Heart left ventricle (tissue), 16 donors: Measurements from ENCODE around the gene BOD1. TPM values are rescaled to one million over a fixed set of nuclear protein-coding genes. Genes with fewer than 3 reads are reported as not detected.

ENCODE experiments used
- ATAC-seq, 4 donors: fragments of 200-7000 bp; cut with Tn5 transposase; one replicate each; pipeline ENCODE4 v1.9.1; 2020 to 2022; ENCODE audit warnings: moderate library complexity in 4 of 4, mild to moderate bottlenecking in 3 of 4, moderate number of reproducible peaks in 1 of 4
- DNase-seq, 5 donors: peaks; one replicate each; pipeline ENCODE4 v3.0.0-alpha.2; 2020
- H3K27ac ChIP-seq, 12 donors: fragments of 200-600 bp; sonication (generic) in 4 of 12; one replicate each; pipeline versions ENCODE4 v1.5.0 to v1.8.0; 2016 to 2022; ENCODE audit warnings: mild to moderate bottlenecking in 2 of 12
- H3K27me3 ChIP-seq, 9 donors: fragments of 200-600 bp; sonication (generic) in 2 of 9; one replicate each; pipeline versions ENCODE4 v1.5.1 to v1.8.0; 2016 to 2022; ENCODE audit warnings: mild to moderate bottlenecking in 3 of 9
- H3K36me3 ChIP-seq, 9 donors: fragments of 200-600 bp; sonication (generic) in 2 of 9; one replicate each; pipeline versions ENCODE4 v1.5.0 to v1.8.0; 2018 to 2022; ENCODE audit warnings: mild to moderate bottlenecking in 2 of 9
- H3K4me1 ChIP-seq, 12 donors: fragments of 200-600 bp; sonication (generic) in 4 of 12; one replicate each; pipeline versions ENCODE4 v1.5.0 to v1.8.0; 2016 to 2022; ENCODE audit warnings: mild to moderate bottlenecking in 3 of 12
- H3K4me3 ChIP-seq, 12 donors: fragments of 200-600 bp; sonication (generic) in 4 of 12; one replicate each; pipeline versions ENCODE4 v1.5.0 to v1.8.0; 2017 to 2022; ENCODE audit warnings: mild to moderate bottlenecking in 9 of 12, moderate library complexity in 4 of 12
- H3K9me3 ChIP-seq, 12 donors: fragments of 200-600 bp; sonication (generic) in 4 of 12; one replicate each; pipeline versions ENCODE4 v1.5.0 to v1.8.0; 2016 to 2022; ENCODE audit warnings: mild to moderate bottlenecking in 1 of 12
- POLR2A ChIP-seq, 2 donors: fragments of 450-650 bp; IDR thresholded peaks; one replicate each; pipeline ENCODE4 v1.6.1; 2017; ENCODE audit warnings: antibody characterized with exemption in 2 of 2, mild to moderate bottlenecking in 2 of 2, moderate library complexity in 2 of 2
- WGBS, 4 donors: extraction: QIAGEN DNeasy Blood & Tissue Kit in 2 of 4; methylation state at CpG; one replicate each; pipeline versions ENCODE4 v1.1.5 to v1.1.7; 2013 to 2018; 5-methylcytosine and 5-hydroxymethylcytosine counted together
- intact Hi-C, 10 donors: fragments of 100-400 bp; cut with DNase I; formaldehyde crosslinking; loops; one replicate each; pipeline versions ENCODE4 v1.11.1 to v1.14.2; 2022
- polyA plus RNA-seq, 2 donors: library from polyadenylated mRNA; stranded (reverse); fragments of 200-250 nt; gene quantifications; one replicate each; pipeline ENCODE4 v1.2.3, GENCODE V29; 2013
- total RNA-seq, 9 donors: library from RNA; depleted of rRNA in 2 of 9; stranded (reverse); fragments of >200 nt in 2 of 9; fragmentation: NEBNext Ultra II Directional in 3 of 9; extraction: Animal tissue kit (Norgen Biotek cat#: 25700) in 3 of 9; gene quantifications; one replicate each; pipeline versions ENCODE4 v1.1.0 to v1.2.4, GENCODE V29; 2016 to 2023
- TF ChIP-seq, protein P1 (sequence below), 12 donors: fragments of 200-600 bp; sonication (generic) in 4 of 12; IDR thresholded peaks; one replicate each; pipeline versions ENCODE4 v1.5.0 to v1.8.0; 2018 to 2022; ENCODE audit warnings: antibody characterized with exemption in 12 of 12, mild to moderate bottlenecking in 5 of 12
- donor health status: ischemic (EF 13 %, LVEDD 7.1; RV severe dilation, severe dysfunction).
- donor health status: healthy with polysubstance abuse.
- donor health status: DM: no; HTN: yes; CAD: no.
- donor health status: DM: no; HTN: no; CAD: no.
- donor health status: ischemic (EF 25% LVEDD 6.9; RV normal size, moderate dysfunction).
- donor health status: ischemic (EF 25% LVEDD 5.7; RV mildly dilated, moderate dysfunction).
- donor health status: healthy.
- donor health status: DM: yes; HTN: yes; CAD: no.
- donor health status: ischemic (EF 35%, LVEDD 5.7; RV mildly dilated, moderate dysfunction).
- donor health status: nonischemic (EF 11% LVEDD 7.7; RV severe dilation, severe dysfunction).
- donor health status: DM: yes; HTN: yes; CAD: no.
- donor health status: PGD.
- donor health status: ischemic (EF 29% LVEDD 5.4; RV normal size, mild dysfunction).
- donor health status: nonischemic (EF 23%, LVEDD 6.1; RV moderate dilation, normal function).

Gene BOD1
- total and polyA plus RNA-seq, 11 donors, result 21.6 to 51.0 (median 38.3) TPM

- intact Hi-C loops, result no loop called here
- Histone ChIP-seq H3K27me3 (no peaks in the 10 kb centered on the region), H3K4me1 (no peaks in the 10 kb centered on the region), H3K4me3 (no peak overlapping the region), H3K9me3 (peaks cover 0 to 20% (median 6%) of the 10 kb centered on the region in 12 donors), H3K27ac (no peak overlapping the region), H3K36me3 (no peaks in the 10 kb centered on the region)
- DNase-seq (no peak), ATAC-seq (no peak)
- TF ChIP-seq POLR2A (IDR thresholded peaks at IDR 0.05), result no peak
- TF ChIP-seq, protein P1, sequence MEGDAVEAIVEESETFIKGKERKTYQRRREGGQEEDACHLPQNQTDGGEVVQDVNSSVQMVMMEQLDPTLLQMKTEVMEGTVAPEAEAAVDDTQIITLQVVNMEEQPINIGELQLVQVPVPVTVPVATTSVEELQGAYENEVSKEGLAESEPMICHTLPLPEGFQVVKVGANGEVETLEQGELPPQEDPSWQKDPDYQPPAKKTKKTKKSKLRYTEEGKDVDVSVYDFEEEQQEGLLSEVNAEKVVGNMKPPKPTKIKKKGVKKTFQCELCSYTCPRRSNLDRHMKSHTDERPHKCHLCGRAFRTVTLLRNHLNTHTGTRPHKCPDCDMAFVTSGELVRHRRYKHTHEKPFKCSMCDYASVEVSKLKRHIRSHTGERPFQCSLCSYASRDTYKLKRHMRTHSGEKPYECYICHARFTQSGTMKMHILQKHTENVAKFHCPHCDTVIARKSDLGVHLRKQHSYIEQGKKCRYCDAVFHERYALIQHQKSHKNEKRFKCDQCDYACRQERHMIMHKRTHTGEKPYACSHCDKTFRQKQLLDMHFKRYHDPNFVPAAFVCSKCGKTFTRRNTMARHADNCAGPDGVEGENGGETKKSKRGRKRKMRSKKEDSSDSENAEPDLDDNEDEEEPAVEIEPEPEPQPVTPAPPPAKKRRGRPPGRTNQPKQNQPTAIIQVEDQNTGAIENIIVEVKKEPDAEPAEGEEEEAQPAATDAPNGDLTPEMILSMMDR (IDR thresholded peaks at IDR 0.05), result no peak
- 84 to 89% (median 86%) methylated on average over 7 of the region's 7 CpGs for WGBS, 4 donors
Measured at GRCh38 chr5:173648308-173648866, 31.9 kb upstream of the BOD1 start.

DNA sequence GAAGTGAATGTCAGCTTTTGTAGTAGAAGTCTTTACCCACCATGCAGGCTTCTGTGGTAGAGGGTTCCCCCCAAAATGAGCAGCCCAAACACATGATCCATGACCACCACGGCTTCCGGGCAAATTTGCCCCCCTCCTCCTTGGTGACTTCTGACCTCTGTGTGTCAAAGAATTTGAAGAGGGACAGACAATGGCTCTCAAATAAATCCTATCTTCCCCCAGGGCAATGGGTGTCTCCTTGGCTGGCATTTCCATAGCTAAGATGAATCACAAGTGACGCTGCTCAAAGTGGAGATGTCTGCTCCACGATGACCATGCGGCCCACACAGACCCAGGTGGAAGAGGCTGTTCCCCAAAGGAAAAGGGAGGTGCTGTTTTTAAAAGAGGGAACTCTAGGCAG, 30.2 kb upstream of the BOD1 start:
- no peak overlapping the region for H3K4me3 ChIP-seq
- no peaks in the 10 kb centered on the region for H3K36me3 ChIP-seq
- no peak overlapping the region for H3K27ac ChIP-seq
- H3K9me3 ChIP-seq, result peaks cover 0 to 3% (median 0%) of the 10 kb centered on the region in 12 donors
- 72 to 90% (median 88%) methylated on average over 5 of the region's 5 CpGs for WGBS, 4 donors
- no peak for DNase-seq
- intact Hi-C loops, result no loop called here
- H3K4me1 ChIP-seq, result no peaks in the 10 kb centered on the region
- no peak for TF ChIP-seq POLR2A (IDR thresholded peaks at IDR 0.05)
- TF ChIP-seq, protein P1 (IDR thresholded peaks at IDR 0.05), result no peak
- no peaks in the 10 kb centered on the region for H3K27me3 ChIP-seq
- no peak for ATAC-seq

DNA sequence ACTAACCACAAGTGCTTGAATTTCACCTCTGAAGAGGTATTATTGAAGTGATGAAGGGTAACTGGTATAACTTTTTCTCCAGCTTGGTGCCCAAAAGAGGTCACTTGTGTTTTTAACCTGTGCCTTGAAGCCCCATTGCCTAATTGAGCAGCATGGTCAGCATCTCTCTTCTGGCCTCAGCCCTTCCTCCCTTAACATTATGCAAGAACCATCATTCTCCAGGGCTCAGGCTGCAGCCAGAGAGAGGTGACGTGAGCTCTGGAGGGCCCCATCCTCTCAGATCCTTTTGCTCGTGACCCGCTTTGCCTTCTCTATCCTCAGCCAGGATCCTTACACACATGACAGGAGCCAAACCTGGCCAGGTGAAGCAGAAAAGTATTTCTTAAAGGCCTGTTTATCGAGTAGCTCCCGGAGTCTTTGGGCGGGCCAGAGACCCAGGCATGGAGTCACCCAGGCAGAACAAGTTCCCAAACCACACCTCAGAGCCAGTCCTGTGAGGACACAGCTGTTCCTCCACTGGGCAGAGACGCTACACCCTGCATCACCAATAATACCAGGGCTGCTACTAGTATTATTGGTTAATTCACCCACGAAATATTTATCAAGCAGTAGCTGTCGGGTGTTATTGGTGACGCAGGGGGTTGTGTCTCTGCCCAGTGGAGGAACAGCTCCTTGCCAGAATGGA, 29.6 kb upstream of the BOD1 start:
- Histone ChIP-seq H3K4me1 (peaks cover 0 to under 1% (median 0%) of the 10 kb centered on the region in 12 donors), H3K4me3 (no peak overlapping the region), H3K36me3 (no peaks in the 10 kb centered on the region), H3K27me3 (no peaks in the 10 kb centered on the region), H3K27ac (no peak overlapping the region), H3K9me3 (no peaks in the 10 kb centered on the region)
- no peak for ATAC-seq
- intact Hi-C loops, result no loop called here
- no peak for DNase-seq
- WGBS, 4 donors, result 87 to 94% (median 93%) methylated on average over 8 to 10 of the region's 10 CpGs
- no peak for TF ChIP-seq POLR2A (IDR thresholded peaks at IDR 0.05)
- TF ChIP-seq, protein P1 (IDR thresholded peaks at IDR 0.05), result no peak

GRCh38 chr5:173645437-173645807, 29.0 kb upstream of the BOD1 start:
- no peak for ATAC-seq

More at GRCh38 chr5:173645437-173645807, 29.0 kb upstream of the BOD1 start:
- intact Hi-C loops, result no loop called here
- no peaks in the 10 kb centered on the region for H3K36me3 ChIP-seq
- no peaks in the 10 kb centered on the region for H3K27me3 ChIP-seq
- no peak overlapping the region for H3K4me3 ChIP-seq
- TF ChIP-seq, protein P1 (IDR thresholded peaks at IDR 0.05), result no peak
- no peak for TF ChIP-seq POLR2A (IDR thresholded peaks at IDR 0.05)
- DNase-seq, result no peak
- peaks cover 0 to 7% (median 0%) of the 10 kb centered on the region in 12 donors for H3K4me1 ChIP-seq
- H3K27ac ChIP-seq, result no peak overlapping the region
- H3K9me3 ChIP-seq, result no peaks in the 10 kb centered on the region
- WGBS, 4 donors, result 35 to 51% (median 49%) methylated on average over 5 of the region's 5 CpGs
